ENCODE measurements around the gene LRRC56.

GRCh38 chr11:490930-491260, 46.4 kb upstream of the LRRC56 start:
- TF ChIP-seq ZBTB49 (tag by site-specific recombination; IDR thresholded peaks at IDR 0.05; ENCODE audit: low read depth) (no peak), CTCF (tag by site-specific recombination; IDR thresholded peaks at IDR 0.05) (no peak), KLF10 (tag by site-specific recombination; IDR thresholded peaks at IDR 0.05) (no peak), ZNF2 (tag by site-specific recombination; IDR thresholded peaks at IDR 0.05) (no peak), ZBTB11 (tag by site-specific recombination; conservative IDR thresholded peaks at IDR 0.05; ENCODE audit: low read depth) (no peak), ZNF37A (tag by site-specific recombination; IDR thresholded peaks at IDR 0.05) (no peak), REST (tag by site-specific recombination; IDR thresholded peaks at IDR 0.05) (no peak), HOXA7 (CRISPR knock-in tag; IDR thresholded peaks at IDR 0.05; ENCODE audit: borderline replicate concordance) (no peak), ZSCAN18 (tag by site-specific recombination; IDR thresholded peaks at IDR 0.05) (no peak), ZNF558 (tag by site-specific recombination; IDR thresholded peaks at IDR 0.05) (no peak), YY1 (tag by site-specific recombination; IDR thresholded peaks at IDR 0.05) (no peak)

All from HEK293 (cell line).